GM18517 (cell line): ENCODE results near the gene HK3.

Experiments
- ATAC-seq: cut with Tn5 transposase; IDR thresholded peaks from one replicate; pipeline ENCODE4 v1.9.1; 2021; ENCODE audit warnings: mild to moderate bottlenecking, moderate library complexity; ENCODE audit not compliant: unreplicated experiment

The HK3 gene, protein sequence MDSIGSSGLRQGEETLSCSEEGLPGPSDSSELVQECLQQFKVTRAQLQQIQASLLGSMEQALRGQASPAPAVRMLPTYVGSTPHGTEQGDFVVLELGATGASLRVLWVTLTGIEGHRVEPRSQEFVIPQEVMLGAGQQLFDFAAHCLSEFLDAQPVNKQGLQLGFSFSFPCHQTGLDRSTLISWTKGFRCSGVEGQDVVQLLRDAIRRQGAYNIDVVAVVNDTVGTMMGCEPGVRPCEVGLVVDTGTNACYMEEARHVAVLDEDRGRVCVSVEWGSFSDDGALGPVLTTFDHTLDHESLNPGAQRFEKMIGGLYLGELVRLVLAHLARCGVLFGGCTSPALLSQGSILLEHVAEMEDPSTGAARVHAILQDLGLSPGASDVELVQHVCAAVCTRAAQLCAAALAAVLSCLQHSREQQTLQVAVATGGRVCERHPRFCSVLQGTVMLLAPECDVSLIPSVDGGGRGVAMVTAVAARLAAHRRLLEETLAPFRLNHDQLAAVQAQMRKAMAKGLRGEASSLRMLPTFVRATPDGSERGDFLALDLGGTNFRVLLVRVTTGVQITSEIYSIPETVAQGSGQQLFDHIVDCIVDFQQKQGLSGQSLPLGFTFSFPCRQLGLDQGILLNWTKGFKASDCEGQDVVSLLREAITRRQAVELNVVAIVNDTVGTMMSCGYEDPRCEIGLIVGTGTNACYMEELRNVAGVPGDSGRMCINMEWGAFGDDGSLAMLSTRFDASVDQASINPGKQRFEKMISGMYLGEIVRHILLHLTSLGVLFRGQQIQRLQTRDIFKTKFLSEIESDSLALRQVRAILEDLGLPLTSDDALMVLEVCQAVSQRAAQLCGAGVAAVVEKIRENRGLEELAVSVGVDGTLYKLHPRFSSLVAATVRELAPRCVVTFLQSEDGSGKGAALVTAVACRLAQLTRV

DNA sequence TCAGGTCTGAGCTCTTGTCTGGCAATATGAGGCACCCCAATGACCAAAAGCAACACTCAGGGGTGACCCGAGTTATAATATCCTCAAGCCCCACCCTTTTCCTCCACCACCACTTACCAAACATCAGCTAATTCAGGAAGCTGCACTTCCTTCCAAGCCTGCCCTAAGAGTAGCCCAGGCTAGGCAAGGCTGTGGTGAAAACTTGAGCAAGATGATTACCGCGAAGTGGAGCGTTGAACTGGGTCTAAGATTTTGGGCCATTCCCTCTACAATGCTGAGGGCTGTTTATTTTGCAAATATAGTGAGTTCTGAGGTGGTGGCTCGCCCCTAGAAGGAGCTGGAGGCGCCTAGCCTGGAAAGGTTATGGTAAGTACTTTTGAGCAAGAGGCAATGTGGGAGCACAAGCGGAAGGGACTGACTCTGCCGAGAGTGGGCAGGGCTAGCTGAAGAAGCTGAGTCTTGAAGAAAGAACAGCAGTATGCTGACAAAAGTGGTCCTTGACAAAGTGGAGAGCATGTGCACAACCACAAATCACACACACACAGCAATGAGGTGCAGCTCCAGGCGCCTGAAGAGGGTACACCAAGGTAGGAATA lies at the start of gene HK3:
HK3 (minus strand) TSS at position 51 of the 596 bp plus-strand sequence. CDS start 3,187 bp downstream, outside the sequence.
- no peak for ATAC-seq

DNA sequence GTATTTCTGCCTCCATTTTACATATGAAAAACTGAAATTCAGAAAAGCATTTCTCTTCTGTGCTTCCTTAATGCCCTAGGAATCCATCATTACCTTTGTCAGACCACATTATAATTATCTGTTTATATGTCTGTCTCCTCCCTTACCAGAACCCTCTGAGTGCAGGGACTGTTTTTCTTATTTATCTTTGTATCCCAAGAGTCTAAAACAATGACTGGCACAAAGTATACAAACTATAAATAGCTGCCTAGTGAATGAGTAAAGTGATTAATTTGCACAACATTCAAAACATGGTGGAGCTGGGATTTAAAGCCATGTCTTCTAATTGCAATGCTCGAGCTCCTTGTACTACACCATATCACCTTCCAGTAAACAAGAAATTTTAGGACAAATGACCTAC lies 49.3 kb upstream of the HK3 start:
- ATAC-seq: no peak

DNA sequence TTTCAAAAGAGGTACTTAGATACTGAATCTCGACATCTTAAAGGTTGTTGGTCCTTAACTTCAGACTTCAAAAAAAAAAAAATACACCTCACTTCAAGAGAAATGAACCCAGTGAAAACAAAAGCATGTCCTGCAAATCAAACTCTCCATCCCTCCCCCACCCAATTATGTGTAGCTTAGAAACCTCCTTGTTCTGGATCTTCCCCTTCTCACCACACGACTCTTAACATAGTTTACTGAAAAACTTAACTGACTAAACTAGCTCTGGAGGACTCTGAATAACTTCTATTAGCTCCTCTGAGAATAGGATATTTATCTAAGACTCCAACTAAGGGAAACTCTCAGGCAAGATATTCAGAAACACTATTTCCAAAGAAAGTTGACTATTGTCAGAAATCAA lies 48.7 kb upstream of the HK3 start:
- ATAC-seq: no peak

DNA sequence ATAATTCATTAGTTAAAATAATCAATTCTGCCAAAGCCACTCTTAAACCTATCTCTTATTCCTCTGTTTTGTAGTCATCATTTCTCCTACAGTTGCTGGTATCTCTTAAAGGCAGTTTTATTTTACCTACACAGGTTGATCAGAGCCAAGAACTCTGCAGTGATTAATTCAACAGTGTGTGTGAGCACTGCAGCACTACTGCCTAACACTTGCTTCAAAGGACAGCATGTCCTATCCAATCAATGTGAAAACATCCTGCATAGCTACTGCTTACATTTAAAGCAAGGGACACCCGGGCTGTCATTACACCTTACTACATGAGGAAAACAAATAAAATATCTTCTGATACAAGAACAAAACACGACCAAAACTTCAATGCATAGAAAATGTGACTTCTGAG lies 45.1 kb upstream of the HK3 start:
- no peak for ATAC-seq

DNA sequence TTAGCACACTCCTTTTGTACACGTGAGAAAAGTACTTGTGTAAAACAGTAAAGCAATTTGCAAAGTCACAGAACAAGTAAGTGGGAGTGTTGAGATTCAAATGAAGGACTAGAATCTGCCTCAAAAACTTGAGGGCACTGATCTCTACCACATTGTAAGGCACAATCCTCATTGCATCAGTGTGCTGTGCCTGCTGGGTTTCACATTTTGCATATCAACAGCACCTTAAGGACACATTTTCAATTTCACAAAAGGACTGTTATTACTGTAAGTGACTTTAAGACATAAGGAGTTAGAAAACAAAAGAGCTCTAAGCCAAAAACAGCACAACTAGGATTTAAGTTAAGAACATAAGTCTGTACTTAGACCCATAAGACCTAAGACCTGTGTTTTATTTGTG lies 44.7 kb upstream of the HK3 start:
- ATAC-seq: no peak

DNA sequence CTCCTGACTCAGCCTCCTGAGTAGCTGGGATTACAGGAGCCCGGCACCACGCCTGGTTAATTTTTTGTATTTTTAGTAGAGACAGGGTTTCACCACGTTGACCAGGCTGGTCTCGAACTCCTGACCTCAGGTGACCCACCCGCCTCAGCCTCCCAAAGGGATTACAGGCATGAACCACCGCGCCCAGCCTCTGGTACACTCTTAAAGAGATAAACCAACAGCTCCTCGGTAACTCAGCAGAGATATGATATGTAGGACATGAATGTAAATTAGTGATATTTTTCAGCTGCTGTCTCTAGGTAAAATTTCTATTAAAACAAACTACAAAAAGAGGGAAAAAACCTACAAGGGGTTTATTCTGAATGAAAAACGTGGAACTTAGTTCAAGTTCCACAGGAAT lies 42.8 kb upstream of the HK3 start:
- no peak for ATAC-seq

DNA sequence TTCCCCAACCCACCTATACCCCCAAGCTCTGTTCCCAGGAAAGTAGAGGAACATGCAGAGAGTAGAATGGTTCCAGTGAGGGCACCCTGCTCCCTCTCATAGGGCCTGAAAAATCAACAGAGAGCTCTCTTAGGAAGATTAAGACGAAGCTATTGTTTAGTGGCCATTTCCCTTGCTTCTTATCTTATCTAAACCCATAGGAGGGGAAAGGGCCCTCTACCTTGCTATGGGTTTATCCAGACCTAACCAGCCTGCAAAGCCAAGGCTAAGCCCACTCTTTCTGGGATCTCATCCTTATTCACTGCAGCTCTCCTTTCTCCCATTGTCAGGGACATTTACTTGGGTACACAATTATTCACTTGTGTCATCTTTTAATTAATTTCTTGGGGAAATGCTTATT lies 39.3 kb upstream of the HK3 start:
- no peak for ATAC-seq

DNA sequence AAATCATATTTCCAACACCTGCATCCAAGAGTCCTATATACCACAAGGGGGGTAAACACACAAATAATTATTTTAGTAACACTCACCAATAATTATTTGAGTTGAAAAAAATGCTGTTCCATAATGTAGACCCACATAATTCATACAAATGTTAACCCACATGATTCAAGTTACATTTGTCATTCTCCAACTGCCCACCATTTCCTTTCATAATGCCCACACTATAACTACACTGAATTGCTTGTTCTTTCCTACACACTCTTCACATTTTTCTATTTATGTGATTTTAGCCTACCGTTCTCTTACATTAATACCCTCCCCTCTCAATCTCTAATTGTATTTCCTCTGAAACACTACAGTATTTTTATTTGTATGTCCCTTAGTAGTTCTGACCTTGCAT lies 35.9 kb upstream of the HK3 start:
- ATAC-seq: no peak

DNA sequence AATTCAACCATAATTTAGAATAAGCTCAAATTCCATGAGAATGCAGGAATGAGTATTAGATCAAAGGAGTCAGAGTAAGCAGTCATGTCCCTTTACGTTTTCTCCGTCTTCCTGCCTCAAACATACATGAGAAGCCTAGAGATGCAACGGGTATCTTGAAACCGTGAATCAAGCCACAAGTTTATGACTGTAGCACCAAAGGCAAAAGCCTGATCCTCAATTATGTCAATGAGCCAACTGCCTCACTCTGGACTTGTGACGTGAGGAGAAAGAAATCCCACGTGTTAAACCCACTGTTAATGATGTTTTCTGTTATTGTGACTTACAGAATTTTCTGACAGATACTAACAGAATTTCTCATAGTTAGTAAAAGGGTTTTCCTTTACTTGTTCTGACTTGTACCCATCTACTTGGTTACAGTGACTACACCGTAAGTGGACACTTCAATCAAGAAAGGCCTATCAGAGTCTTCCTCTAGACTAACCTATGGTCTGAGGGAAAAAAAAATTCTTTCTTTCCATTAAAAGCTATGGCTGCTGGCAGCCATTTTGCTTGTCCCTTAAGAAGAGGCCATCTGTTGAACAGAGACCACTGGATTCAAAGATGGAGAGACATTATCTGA lies 35.3 kb upstream of the HK3 start:
- no peak for ATAC-seq

DNA sequence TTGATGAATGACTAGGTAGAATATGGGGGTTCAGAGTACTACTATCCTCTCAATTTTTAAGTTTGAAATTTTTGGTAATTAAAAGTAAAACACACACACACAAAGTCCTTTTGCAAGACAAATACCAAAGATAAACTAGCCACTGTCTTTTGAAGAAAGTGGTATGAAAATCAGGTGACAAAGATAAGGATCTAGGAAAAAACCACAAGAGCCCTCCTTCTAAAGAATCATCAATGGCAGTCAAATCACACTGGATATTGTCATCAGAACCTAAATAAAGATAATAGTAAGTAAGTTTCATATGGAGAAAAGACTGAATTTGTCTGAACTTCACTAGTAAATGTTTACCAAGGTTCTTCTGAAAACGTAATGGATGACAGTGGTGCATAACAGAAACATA lies 30.5 kb upstream of the HK3 start:
- ATAC-seq: no peak

DNA sequence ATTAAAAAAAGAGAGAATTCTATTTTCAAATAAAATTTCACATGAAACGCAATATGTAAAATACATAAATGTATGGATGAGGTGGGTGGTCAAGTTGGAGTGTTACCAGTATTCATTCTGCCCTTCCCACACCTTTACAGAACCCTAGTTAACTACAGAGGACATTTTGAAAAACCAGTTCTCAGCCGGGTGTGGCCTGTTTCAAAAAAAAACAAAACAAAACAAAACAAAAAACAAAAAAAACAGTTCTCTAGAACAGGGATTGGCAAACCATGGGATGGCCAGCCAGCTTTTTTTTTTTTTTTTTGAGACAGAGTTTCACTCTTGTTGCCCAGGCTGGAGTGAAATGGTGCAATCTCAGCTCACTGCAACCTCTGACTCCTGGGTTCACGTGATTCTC lies 28.4 kb upstream of the HK3 start:
- ATAC-seq: no peak

DNA sequence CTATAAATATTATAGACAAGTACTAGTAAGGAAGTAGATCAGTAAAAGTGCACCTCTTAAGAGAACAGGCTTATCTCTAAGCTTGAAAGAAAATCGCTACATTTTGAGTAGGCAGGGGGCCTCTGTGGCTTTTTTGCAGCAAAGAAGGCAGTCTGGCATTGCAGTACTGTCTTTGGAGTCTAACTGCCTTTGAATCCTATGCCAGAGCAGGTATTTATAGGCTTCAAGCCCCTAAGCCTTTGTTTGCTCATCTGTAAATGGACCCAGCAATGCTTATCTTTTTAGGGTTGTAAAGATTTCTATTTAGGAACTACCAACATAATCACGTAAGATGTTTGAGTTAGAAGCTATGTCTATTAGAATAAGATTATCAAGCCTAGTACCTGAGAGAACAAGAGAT lies 23.7 kb upstream of the HK3 start:
- ATAC-seq: no peak

DNA sequence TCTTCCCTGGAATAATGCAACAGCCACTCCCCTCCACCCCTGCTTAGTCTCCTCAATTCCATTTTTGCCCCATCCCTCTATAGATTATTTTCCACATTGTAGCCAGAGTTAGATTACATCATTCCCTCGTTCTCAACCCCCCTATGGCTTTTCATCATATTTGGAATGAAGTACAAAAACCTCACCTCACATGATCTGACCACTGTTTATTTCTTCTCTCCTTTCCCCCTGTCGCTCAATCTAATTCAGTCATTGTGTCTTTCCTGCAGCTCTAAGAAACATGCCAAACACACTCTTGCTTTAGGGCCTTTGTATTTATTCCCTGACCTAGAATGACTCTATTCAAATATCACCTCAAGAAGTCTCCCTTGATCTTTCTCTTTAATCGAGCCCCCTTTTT lies 22.6 kb upstream of the HK3 start:
- no peak for ATAC-seq

DNA sequence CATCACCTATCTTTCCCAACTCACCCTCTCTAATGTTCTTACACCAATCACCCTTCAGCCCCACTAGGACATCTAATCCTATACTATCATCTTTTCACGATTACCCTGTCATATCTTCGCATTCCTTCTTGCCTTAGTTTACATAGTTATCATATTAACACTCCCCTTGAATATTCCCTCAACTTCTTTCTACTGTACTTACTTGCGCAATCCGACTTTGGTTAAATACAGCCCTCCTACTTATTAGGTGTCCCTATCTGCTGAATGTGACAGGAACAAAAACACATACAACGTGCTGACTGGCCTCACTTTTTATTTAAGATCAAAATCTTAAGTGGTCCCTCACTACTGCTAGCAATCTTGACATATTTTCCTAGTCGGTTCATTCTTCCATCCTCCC lies 19.5 kb upstream of the HK3 start:
- ATAC-seq: no peak

DNA sequence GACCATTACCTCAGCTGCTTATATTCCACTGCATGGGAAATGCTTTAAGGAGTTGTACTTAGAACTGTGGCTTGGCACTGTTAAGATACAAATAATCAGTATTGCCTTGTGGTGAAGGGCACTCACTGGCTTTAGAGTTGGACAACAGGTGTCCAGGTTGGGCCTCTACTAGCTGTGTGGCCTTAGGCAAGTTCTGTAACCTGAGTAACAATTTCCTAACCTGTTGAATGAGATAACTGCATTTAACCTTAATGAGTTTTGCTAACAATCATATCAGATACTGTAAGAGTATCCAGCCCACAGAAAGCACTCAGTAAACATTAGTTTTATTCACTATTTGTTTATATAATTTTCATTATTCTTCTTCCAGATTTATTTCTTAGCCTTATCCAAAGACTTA lies 17.2 kb upstream of the HK3 start:
- no peak for ATAC-seq

DNA sequence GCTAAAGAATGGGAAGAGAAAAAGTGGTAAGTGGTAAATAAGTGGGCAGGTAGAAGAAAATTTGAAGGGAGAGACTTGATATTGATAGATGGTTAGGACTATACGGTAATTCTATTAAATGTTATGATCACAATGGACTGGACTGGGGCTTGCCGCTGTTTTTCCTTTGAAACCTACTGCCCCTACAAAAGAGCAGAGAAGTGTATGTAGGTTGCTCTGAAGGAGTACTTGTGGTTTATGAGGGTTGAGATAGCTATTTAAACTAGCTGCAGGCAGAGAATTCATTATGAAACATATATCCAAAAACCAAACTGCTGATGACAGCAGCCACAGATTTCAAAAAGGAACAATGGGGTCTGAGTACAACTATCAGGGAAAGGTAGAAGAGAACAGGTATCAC lies 16.8 kb upstream of the HK3 start:
- no peak for ATAC-seq

DNA sequence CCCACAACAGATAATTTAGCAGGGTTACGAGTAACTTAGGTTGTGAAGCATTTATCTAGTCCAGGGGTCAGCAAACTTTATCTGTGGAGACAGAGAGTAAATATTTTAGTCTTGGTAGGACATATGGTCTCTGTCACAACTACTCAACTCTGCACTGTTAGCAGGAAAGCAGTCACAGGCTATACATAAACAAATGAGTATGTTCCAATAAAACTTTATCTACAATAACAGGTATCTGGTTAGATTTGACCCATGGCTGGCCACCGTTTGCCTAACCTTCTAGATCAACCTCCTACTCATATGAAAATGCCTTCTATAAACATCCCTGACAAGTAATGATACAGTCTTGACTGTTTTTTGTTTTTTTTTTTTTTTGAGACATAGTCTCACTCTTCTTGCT lies 13.0 kb upstream of the HK3 start:
- ATAC-seq: no peak

DNA sequence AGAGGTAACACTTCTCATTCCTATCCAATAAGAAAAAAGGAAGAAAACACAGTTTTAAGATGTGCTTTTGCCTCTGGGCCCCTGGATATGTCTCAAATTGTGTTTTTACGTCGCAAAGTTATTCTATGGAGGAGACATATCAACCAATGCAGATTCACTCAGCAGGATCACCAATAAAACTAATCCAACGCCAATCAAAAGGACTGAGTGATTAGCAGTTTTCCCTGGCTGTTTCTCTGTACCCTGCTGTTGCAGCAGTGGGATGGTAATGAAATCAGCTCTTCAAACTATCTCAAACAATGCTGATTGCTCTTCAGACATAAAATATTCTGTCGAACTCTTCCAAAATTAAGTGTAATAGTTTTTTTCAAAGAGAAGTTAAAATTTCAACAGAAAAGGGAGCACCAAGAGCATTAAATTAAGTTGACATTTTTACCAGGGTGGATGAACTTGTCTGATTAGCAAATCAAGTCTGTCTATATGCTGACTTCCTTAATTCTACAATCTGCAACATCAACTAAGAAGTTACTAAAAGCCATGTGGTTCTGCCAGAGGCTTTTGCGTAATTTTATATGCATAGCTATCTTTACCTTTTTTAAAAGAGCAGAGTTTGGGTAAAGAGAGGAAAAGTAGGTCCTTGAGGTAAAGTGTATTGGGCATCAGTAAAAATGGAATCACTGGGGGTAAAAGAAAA lies 9.7 kb upstream of the HK3 start:
- ATAC-seq: no peak

DNA sequence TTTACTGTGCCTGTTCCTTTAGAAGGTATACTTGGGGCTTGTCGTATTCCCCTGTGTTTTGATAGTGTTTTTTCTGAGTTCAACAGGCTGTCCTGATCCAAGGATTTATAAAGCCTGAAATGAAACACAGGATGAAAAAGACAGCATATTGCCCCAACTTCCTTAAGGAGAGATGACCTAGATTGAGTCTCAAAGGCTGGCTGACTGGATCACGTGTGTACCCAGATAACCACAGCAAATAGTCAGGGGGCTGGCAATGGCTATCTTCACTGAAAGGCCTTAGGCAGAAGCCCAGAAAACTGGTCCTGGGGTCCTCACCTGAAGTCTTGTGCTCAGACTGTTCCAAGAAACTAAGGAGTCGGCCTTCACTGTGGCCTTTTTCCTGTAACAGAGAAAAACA lies 7.7 kb upstream of the HK3 start:
- ATAC-seq: no peak

DNA sequence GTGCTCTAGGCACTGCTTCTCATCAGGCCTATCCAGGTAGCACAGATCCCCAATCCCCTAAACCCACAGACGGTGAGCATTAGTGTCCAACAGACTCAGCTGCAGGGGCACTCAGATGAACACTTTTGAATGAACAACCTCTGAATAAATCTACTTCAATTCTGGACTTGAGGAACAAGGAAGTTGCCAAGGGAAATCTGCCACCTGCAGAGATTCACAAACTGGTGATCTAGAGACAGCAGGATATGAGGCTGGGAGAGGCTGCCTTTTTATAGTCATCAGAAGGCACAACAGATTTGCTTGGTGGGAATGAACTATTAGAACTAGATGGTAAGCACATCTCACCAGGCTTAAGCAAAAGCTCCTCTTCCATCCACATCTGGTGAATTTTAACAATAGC lies 7.0 kb upstream of the HK3 start:
- no peak for ATAC-seq

DNA sequence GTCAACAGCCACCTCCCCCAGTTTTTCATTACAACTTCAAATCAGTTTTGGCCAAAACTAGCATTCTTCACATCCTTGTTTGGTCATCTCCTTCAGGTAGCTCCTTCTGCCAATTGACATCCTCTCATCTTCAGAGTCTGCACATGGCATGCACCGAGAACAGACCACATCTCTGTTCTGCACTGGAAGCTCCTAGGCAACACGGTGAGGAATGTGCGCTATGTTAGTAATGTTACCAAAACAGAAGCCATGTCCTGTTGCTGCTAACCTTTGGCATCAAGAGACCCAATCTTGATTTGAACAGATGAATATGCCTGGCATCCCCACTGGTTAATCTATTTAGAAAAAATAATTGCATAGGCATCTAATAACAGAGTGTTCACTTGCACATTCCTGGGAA lies 5.1 kb upstream of the HK3 start:
- ATAC-seq: no peak
